OCI-LY7 (cell line): ENCODE data around the gene GRID2. TPM values are rescaled to one million over a fixed set of nuclear protein-coding genes. Genes with fewer than 3 reads are reported as not detected.

Experiments used
- BruUV-seq: library from RNA; stranded (reverse); fragments of 400-500 nt; replicated peaks from 2 replicates; lab custom pipeline; 2021; lab: Mats Ljungman, UMichigan
- CTCF ChIA-PET: fragments of 300-600 bp; sonication (Branson Sonifier 250); formaldehyde crosslinking; loops from one replicate; lab custom pipeline; 2022; ENCODE audit warnings: antibody characterized with exemption; ENCODE audit not compliant: unreplicated experiment; lab: Charles Lee
- POLR2A ChIA-PET: fragments of 300-600 bp; sonication (Branson Sonifier 250); formaldehyde crosslinking; loops from one replicate; lab custom pipeline; 2022; ENCODE audit warnings: antibody characterized with exemption; lab: Charles Lee
- DNase-seq: peaks from one replicate; pipeline ENCODE4 v3.0.0-alpha.2; 2015; ENCODE audit warnings: low spot score
- H2AFZ ChIP-seq: fragments of 200-600 bp; sonication (generic), shearing (Covaris generic); 2 replicates; pipeline ENCODE4 v1.6.1; 2014; ENCODE audit warnings: mild to moderate bottlenecking, antibody characterized with exemption, low read length, moderate library complexity
- H3K27ac ChIP-seq: fragments of 200-600 bp; sonication (generic); 2 replicates; pipeline ENCODE4 v1.5.1; 2014; ENCODE audit warnings: mixed run types, low read depth, mild to moderate bottlenecking, moderate library complexity, low read length, inconsistent platforms; ENCODE audit not compliant: poor library complexity, severe bottlenecking
- H3K36me3 ChIP-seq: fragments of 200-600 bp; sonication (generic); 2 replicates; pipeline ENCODE4 v1.6.1; 2014; ENCODE audit warnings: mild to moderate bottlenecking, antibody characterized with exemption, low read length, moderate library complexity, mixed read lengths; ENCODE audit not compliant: insufficient read depth
- H3K4me1 ChIP-seq: fragments of 200-600 bp; sonication (generic); 2 replicates; pipeline ENCODE4 v1.5.1; 2014; ENCODE audit warnings: mild to moderate bottlenecking, low read length; ENCODE audit not compliant: insufficient read depth, poor library complexity, severe bottlenecking
- H3K4me2 ChIP-seq: fragments of 200-600 bp; sonication (generic); 2 replicates; pipeline ENCODE4 v1.6.1; 2014; ENCODE audit warnings: mild to moderate bottlenecking, low read length
- H3K4me3 ChIP-seq: fragments of 200-600 bp; sonication (generic); 2 replicates; pipeline ENCODE4 v1.5.1; 2014; ENCODE audit warnings: mild to moderate bottlenecking, low read depth, low read length; ENCODE audit not compliant: poor library complexity, severe bottlenecking
- H3K79me2 ChIP-seq: fragments of 200-600 bp; sonication (generic); 2 replicates; pipeline ENCODE4 v1.6.1; 2016; ENCODE audit warnings: low read depth, mild to moderate bottlenecking, low read length, moderate library complexity, mixed read lengths; ENCODE audit not compliant: insufficient read depth
- H3K9me2 ChIP-seq: fragments of 200-600 bp; sonication (generic); 2 replicates; pipeline ENCODE4 v1.6.1; 2016; ENCODE audit warnings: mild to moderate bottlenecking, low read length, mixed read lengths; ENCODE audit not compliant: insufficient read depth
- H3K9me3 ChIP-seq: fragments of 200-600 bp; sonication (generic); 2 replicates; pipeline ENCODE4 v1.6.1; 2014; ENCODE audit warnings: mild to moderate bottlenecking, mixed run types, low read length, mixed read lengths
- H4K20me1 ChIP-seq: fragments of 200-600 bp; sonication (generic); 2 replicates; pipeline ENCODE4 v1.6.1; 2014; ENCODE audit warnings: mild to moderate bottlenecking, antibody characterized with exemption, low read length, moderate library complexity, mixed read lengths; ENCODE audit not compliant: insufficient read depth
- EZH2phosphoT487 ChIP-seq: fragments of 200-600 bp; sonication (generic); IDR thresholded peaks from 2 replicates; pipeline ENCODE4 v1.6.1; 2018; ENCODE audit warnings: low read depth, borderline replicate concordance, mild to moderate bottlenecking, mixed run types, antibody characterized with exemption, low read length, moderate library complexity, mixed read lengths
- intact Hi-C: fragments of 100-400 bp; cut with micrococcal nuclease; formaldehyde crosslinking; loops from one replicate; pipeline ENCODE4 v1.10.0; 2022; ENCODE audit not compliant: unreplicated experiment
- total RNA-seq, 2 experiments: library from RNA; depleted of rRNA in 1 of 2; stranded (reverse); fragments of >200 nt in 1 of 2; shearing (Covaris generic) in 1 of 2; gene quantifications; 2 replicates each; pipeline ENCODE4 v1.2.3, GENCODE V29; 2014 to 2022
- TF ChIP-seq, protein P1 (sequence below): fragments of 200-600 bp; sonication (generic); conservative IDR thresholded peaks from 2 replicates; pipeline ENCODE4 v1.5.1; 2014; ENCODE audit warnings: mild to moderate bottlenecking, antibody characterized with exemption, low read length, moderate library complexity, mixed read lengths

The GRID2 gene
- total RNA-seq, 2 experiments from 2014 or later, result not detected

DNA sequence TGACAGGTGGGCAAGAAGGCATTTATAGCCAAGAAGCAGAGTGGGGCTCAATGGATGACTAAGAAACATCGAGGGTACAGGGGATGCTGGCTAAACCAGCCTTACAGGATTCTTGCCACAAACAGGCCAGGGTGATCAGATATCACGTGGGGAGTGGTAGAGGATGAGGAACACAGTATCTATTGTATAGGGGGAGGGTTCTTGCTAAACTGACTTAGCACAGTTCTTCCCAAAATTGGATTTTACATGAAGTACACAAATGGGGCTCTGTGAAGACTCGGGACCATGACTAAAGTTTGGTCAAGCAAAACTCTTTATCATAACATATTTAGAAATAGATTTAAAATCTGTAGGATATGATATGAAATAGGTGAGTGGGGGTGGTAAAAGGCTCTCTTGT lies 1380.8 kb downstream of the GRID2 start:
- Histone ChIP-seq H3K36me3 (no peaks in the 10 kb centered on the region), H4K20me1 (no peaks in the 10 kb centered on the region), H3K4me2 (no peak overlapping the region), H3K4me3 (no peak overlapping the region), H3K27ac (no peak overlapping the region), H3K4me1 (no peaks in the 10 kb centered on the region), H3K9me3 (no peaks in the 10 kb centered on the region), H3K79me2 (no peaks in the 10 kb centered on the region), H2AFZ (no peak overlapping the region), H3K9me2 (no peaks in the 10 kb centered on the region)
- POLR2A ChIA-PET, result no interaction called here
- intact Hi-C loops, result no loop called here
- CTCF ChIA-PET, result no interaction called here
- DNase-seq, result no peak
- no TSS peak for BruUV-seq
- TF ChIP-seq EZH2phosphoT487, result no peak
- TF ChIP-seq, protein P1, sequence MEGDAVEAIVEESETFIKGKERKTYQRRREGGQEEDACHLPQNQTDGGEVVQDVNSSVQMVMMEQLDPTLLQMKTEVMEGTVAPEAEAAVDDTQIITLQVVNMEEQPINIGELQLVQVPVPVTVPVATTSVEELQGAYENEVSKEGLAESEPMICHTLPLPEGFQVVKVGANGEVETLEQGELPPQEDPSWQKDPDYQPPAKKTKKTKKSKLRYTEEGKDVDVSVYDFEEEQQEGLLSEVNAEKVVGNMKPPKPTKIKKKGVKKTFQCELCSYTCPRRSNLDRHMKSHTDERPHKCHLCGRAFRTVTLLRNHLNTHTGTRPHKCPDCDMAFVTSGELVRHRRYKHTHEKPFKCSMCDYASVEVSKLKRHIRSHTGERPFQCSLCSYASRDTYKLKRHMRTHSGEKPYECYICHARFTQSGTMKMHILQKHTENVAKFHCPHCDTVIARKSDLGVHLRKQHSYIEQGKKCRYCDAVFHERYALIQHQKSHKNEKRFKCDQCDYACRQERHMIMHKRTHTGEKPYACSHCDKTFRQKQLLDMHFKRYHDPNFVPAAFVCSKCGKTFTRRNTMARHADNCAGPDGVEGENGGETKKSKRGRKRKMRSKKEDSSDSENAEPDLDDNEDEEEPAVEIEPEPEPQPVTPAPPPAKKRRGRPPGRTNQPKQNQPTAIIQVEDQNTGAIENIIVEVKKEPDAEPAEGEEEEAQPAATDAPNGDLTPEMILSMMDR, result no peak

DNA sequence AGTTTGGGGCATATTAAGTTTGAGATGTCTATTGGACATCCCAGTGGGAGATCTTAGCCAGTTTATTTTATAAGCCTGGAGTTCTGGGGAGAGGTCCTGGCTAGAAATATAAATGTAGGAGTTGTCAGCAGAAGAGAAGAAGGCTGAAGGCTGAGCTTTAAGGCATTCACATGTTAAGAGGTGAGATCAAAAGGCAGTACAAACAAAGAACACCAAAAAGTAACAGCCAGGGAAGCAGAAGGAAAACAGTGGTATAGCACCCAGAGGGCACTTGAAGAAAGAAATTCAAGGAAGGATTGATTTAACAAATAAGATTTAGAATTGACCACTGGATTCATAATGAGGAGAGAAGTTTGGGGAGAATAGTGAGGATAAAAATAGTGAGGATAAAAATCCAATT lies 1383.5 kb downstream of the GRID2 start:
- BruUV-seq, result no TSS peak
- no peak for DNase-seq
- no peaks in the 10 kb centered on the region for H4K20me1 ChIP-seq
- H3K9me3 ChIP-seq, result no peaks in the 10 kb centered on the region
- H3K4me3 ChIP-seq, result no peak overlapping the region
- TF ChIP-seq EZH2phosphoT487, result no peak
- TF ChIP-seq, protein P1, result no peak
- no peaks in the 10 kb centered on the region for H3K9me2 ChIP-seq
- no peaks in the 10 kb centered on the region for H3K4me1 ChIP-seq
- no peak overlapping the region for H3K27ac ChIP-seq
- POLR2A ChIA-PET, result interaction anchor here (1.6 kb wide), 1 partner anchor 14 kb away, joined by 6 read pairs; no protein-coding TSS in a partner anchor
- no peaks in the 10 kb centered on the region for H3K79me2 ChIP-seq
- intact Hi-C loops, result no loop called here
- H3K4me2 ChIP-seq, result no peak overlapping the region
- H2AFZ ChIP-seq, result no peak overlapping the region
- no peaks in the 10 kb centered on the region for H3K36me3 ChIP-seq
- CTCF ChIA-PET, result no interaction called here

DNA sequence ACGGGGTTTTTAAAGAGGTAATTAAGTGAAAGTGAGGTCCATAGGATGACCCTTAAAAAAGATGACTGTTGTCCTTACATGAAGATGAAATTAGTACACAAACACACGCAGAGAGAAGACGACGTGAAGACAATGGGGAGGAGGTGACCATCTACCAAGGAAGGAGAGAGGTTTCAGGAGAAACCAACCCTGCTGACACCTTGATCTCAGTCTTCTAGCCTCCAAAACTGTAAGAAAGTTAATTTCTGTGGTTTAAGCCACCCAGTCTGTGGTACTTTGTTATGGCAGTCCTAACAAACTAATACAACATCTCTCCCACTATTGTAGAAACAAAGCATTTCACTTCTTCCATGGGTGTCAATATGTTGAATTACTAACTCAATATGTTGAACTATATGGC lies 1385.2 kb downstream of the GRID2 start:
- BruUV-seq, result no TSS peak

More for the DNA sequence above, 1385.2 kb downstream of the GRID2 start:
- Histone ChIP-seq H2AFZ (no peak overlapping the region), H3K4me1 (no peaks in the 10 kb centered on the region), H3K9me3 (no peaks in the 10 kb centered on the region), H3K79me2 (no peaks in the 10 kb centered on the region), H3K36me3 (no peaks in the 10 kb centered on the region), H3K27ac (no peak overlapping the region), H4K20me1 (no peaks in the 10 kb centered on the region), H3K4me3 (no peak overlapping the region), H3K4me2 (no peak overlapping the region), H3K9me2 (no peaks in the 10 kb centered on the region)
- CTCF ChIA-PET, result no interaction called here
- no peak for DNase-seq
- POLR2A ChIA-PET, result no interaction called here
- TF ChIP-seq EZH2phosphoT487, result no peak
- TF ChIP-seq, protein P1, result no peak
- intact Hi-C loops, result no loop called here
